HUES64 (cell line): Measurements from ENCODE around the gene ZBTB17.

Experiments used
- H3K27ac ChIP-seq: 2 replicates; pipeline ENCODE4 v1.7.0; 2013; ENCODE audit warnings: low read depth, low read length, inconsistent platforms
- H3K27me3 ChIP-seq: 2 replicates; pipeline ENCODE4 v1.6.1; 2013; ENCODE audit warnings: mild to moderate bottlenecking, low read length; ENCODE audit not compliant: insufficient read depth
- H3K36me3 ChIP-seq: 2 replicates; pipeline ENCODE4 v1.6.1; 2013; ENCODE audit warnings: mild to moderate bottlenecking, low read length; ENCODE audit not compliant: insufficient read depth
- H3K4me1 ChIP-seq: 2 replicates; pipeline ENCODE4 v1.6.1; 2013; ENCODE audit warnings: mild to moderate bottlenecking, low read length, moderate library complexity; ENCODE audit not compliant: insufficient read depth
- H3K4me3 ChIP-seq: 2 replicates; pipeline ENCODE4 v1.5.1; 2013; ENCODE audit warnings: mild to moderate bottlenecking, low read length, moderate library complexity
- H3K9ac ChIP-seq: 2 replicates; pipeline ENCODE4 v1.6.1; 2013; ENCODE audit warnings: mild to moderate bottlenecking, low read depth, low read length
- H3K9me3 ChIP-seq: 2 replicates; pipeline ENCODE4 v1.6.1; 2013; ENCODE audit warnings: low read depth, low read length; ENCODE audit not compliant: insufficient read depth
- WGBS: fragments of 150-250, 120-280 bp; methylation state at CpG from one replicate; pipeline ENCODE4 v1.1.7; 2013; ENCODE audit warnings: missing lambda C conversion rate; 5-methylcytosine and 5-hydroxymethylcytosine counted together

ZBTB17 gene

DNA sequence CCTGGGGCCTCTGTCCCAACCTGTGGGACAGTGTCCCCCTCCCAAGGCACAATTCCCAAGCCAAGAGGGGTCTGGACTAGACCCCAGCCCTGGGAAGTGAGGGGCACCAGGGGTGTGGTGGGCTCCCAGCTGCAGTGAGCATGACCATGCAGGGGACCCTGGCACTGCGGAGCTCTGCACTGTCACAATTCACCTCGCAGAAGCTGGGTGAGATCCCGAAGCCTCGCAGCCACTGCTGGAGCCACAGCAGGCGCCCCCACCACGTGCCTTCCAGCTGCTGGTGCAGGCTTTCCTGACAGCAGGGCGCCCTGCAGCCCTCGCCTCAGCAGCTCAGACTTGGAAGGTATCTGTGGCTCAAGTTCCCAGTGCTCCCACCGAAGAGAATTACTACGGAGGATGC, 18.2 kb upstream of the ZBTB17 start:
- no peaks in the 10 kb centered on the region for H3K36me3 ChIP-seq
- no peak overlapping the region for H3K27ac ChIP-seq
- 90% methylated on average over 10 of the region's 10 CpGs for WGBS
- no peaks in the 10 kb centered on the region for H3K4me1 ChIP-seq
- H3K9me3 ChIP-seq = no peaks in the 10 kb centered on the region
- no peak overlapping the region for H3K9ac ChIP-seq
- H3K27me3 ChIP-seq = no peaks in the 10 kb centered on the region; the same call in 1 of the 2 replicates
- no peak overlapping the region for H3K4me3 ChIP-seq

GRCh38 chr1:15993666-15994065, 17.8 kb upstream of the ZBTB17 start:
- no peaks in the 10 kb centered on the region for H3K4me1 ChIP-seq
- H3K9me3 ChIP-seq = no peaks in the 10 kb centered on the region
- no peak overlapping the region for H3K9ac ChIP-seq
- H3K4me3 ChIP-seq = no peak overlapping the region
- H3K27me3 ChIP-seq = no peaks in the 10 kb centered on the region
- 94% methylated on average over 15 of the region's 15 CpGs for WGBS
- H3K36me3 ChIP-seq = no peaks in the 10 kb centered on the region
- H3K27ac ChIP-seq = no peak overlapping the region

DNA sequence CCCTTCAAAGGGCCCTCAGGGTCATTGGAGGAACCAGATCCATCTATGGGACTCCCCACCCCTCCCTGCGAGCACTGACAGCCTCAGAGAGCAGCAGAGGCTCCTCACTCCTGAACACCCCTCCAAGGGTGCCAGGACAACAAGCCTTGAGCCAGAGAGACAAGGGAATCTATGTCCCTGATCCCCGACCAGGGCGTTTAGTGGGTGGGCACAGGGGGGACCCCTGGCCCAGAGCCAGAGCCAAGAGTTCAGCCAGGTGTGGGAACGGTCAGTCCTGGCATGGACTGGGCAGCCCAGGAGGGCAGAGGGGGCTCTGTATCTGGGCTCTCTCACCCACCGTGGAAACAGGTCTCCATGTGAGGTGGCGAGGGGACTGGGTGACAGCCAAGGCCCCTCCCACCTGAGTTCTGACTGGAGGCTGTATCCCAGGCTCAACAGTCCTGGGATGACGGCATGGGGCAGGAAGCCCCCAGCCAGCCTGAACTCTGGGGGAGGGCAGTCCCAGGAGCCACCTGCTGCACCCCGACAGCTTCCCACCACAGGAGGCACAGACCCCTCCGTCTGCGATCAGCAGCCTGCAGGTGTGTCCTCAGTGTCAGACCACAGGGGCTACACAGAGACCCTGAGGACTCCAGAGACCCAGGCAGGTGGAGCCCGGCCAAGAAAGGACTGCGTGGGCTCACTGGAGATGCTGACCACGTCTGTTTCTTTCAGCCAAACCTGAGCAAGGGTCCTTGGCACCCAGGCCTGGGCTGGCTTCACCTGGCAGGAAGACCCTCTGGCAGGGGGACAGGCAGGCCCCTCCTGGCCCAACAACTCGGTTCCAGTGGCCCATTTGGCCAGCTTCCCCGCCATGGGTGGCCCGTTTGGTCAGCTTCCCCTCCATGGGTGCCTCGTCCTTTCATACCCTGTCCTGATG, 16.9 kb upstream of the ZBTB17 start:
- H3K9ac ChIP-seq = no peak overlapping the region
- no peak overlapping the region for H3K4me3 ChIP-seq
- H3K9me3 ChIP-seq = no peaks in the 10 kb centered on the region
- H3K4me1 ChIP-seq = no peaks in the 10 kb centered on the region
- no peaks in the 10 kb centered on the region for H3K36me3 ChIP-seq
- WGBS = 93% methylated on average over 17 of the region's 17 CpGs
- H3K27ac ChIP-seq = no peak overlapping the region
- no peaks in the 10 kb centered on the region for H3K27me3 ChIP-seq

GRCh38 chr1:15992187-15992553, 16.3 kb upstream of the ZBTB17 start:
- H3K4me3 ChIP-seq = no peak overlapping the region
- H3K27me3 ChIP-seq = no peaks in the 10 kb centered on the region
- WGBS = 92% methylated on average over 7 of the region's 7 CpGs
- H3K9ac ChIP-seq = no peak overlapping the region
- no peaks in the 10 kb centered on the region for H3K36me3 ChIP-seq
- H3K27ac ChIP-seq = no peak overlapping the region
- no peaks in the 10 kb centered on the region for H3K9me3 ChIP-seq
- H3K4me1 ChIP-seq = no peaks in the 10 kb centered on the region

- 94% methylated on average over 11 of the region's 11 CpGs for WGBS
- no peaks in the 10 kb centered on the region for H3K27me3 ChIP-seq
- H3K27ac ChIP-seq = no peak overlapping the region
- no peak overlapping the region for H3K9ac ChIP-seq
- no peaks in the 10 kb centered on the region for H3K4me1 ChIP-seq
- no peaks in the 10 kb centered on the region for H3K36me3 ChIP-seq
- H3K4me3 ChIP-seq = no peak overlapping the region
- H3K9me3 ChIP-seq = no peaks in the 10 kb centered on the region
These were observed 15.7 kb upstream of the ZBTB17 start for GRCh38 chr1:15991427-15992186.

- WGBS = 92% methylated on average over 9 of the region's 9 CpGs
- Histone ChIP-seq H3K9ac (no peak overlapping the region), H3K27me3 (no peaks in the 10 kb centered on the region), H3K4me1 (no peaks in the 10 kb centered on the region), H3K9me3 (no peaks in the 10 kb centered on the region), H3K27ac (no peak overlapping the region), H3K4me3 (no peak overlapping the region), H3K36me3 (no peaks in the 10 kb centered on the region)
These were observed 13.9 kb upstream of the ZBTB17 start for GRCh38 chr1:15989776-15990175.

DNA sequence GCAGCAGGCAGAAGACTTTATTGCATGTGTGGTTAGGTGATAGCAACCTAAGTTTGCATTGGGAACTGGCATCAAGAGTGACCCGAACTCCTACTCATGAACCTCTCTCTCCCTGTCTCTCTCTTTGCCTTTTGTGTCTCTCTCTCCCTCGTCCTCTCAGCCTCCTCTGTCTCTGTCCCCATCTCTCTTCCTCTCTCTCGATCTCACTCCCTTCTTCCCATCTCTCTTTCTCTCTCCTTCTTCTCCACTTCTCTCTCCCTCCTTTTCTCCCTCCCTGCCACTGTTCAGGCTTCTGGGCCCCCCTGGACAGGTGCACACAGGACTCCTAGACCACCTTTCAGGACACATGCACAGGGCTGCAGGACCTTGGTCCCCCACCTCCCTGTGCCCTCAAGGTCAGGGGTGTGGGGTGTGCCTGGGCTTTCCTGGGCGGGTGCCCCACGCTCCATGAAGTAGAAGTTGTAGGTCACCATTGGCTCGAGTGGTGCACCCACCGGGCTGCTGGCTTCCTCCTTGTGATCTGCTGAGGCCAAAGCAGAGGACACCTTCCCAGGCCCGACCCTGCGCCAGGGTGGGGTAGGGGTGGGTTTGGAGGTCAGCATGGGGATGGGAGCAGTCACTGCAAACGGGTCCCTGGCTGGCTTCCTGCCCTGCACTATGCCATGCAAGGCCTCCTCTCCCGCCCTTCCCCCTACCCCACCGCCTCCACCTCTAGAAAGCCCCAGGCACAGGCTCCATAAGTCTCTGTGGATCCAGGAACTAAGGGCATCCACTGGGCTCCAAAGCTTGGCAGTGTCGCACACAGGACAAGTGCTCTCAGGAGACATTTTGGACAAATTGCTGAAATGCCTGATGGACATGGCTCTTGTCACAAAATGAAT, 13.2 kb upstream of the ZBTB17 start:
- H3K27me3 ChIP-seq = no peaks in the 10 kb centered on the region
- H3K36me3 ChIP-seq = no peaks in the 10 kb centered on the region
- no peaks in the 10 kb centered on the region for H3K9me3 ChIP-seq
- H3K9ac ChIP-seq = no peak overlapping the region
- H3K4me3 ChIP-seq = no peak overlapping the region
- 87% methylated on average over 13 of the region's 13 CpGs for WGBS
- no peaks in the 10 kb centered on the region for H3K4me1 ChIP-seq
- no peak overlapping the region for H3K27ac ChIP-seq

GRCh38 chr1:15985611-15986297, 9.9 kb upstream of the ZBTB17 start:
- 67% methylated on average over 5 of the region's 5 CpGs for WGBS
- Histone ChIP-seq H3K9me3 (no peaks in the 10 kb centered on the region), H3K9ac (no peak overlapping the region), H3K4me1 (no peaks in the 10 kb centered on the region), H3K27me3 (no peaks in the 10 kb centered on the region), H3K36me3 (no peaks in the 10 kb centered on the region), H3K27ac (no peak overlapping the region), H3K4me3 (no peak overlapping the region)

DNA sequence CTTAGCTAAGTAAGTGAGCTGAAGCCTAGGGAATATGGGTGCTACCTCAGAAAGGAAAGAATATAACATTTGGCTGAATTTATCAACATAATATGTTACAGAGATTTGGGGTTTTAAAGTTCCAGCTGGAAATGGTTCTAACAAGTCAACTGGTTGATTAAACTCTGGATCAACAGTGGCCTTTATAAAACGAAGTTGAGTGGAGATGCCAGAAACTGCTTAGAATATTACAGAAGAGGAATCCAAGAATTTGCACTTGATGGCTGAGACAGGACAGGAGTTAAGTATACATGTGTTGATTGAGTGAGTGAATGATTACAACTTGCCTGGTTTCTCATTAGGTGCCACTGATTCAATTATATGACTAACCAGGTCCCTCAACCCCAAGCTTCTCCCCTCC, 7.4 kb upstream of the ZBTB17 start:
- no peaks in the 10 kb centered on the region for H3K27me3 ChIP-seq
- 51% methylated on average over 1 of the region's 1 CpG for WGBS
- no peaks in the 10 kb centered on the region for H3K36me3 ChIP-seq
- no peak overlapping the region for H3K9ac ChIP-seq
- no peaks in the 10 kb centered on the region for H3K9me3 ChIP-seq
- no peaks in the 10 kb centered on the region for H3K4me1 ChIP-seq
- no peak overlapping the region for H3K27ac ChIP-seq
- no peak overlapping the region for H3K4me3 ChIP-seq

- Histone ChIP-seq H3K4me3 (no peak overlapping the region), H3K9ac (no peak overlapping the region), H3K36me3 (no peaks in the 10 kb centered on the region), H3K27ac (no peak overlapping the region), H3K27me3 (no peaks in the 10 kb centered on the region), H3K9me3 (no peaks in the 10 kb centered on the region), H3K4me1 (no peaks in the 10 kb centered on the region)
- 83% methylated on average over 3 of the region's 3 CpGs for WGBS
These were observed 5.8 kb upstream of the ZBTB17 start for GRCh38 chr1:15981679-15982078.
